Hepatocyte (in vitro differentiated cells): Measurements from ENCODE around the gene PDSS2. TPM values are rescaled to one million over a fixed set of nuclear protein-coding genes. Genes with fewer than 3 reads are reported as not detected.

ENCODE experiments used
- DNase-seq: peaks from one replicate; pipeline ENCODE4 v3.0.0-alpha.2; 2016; ENCODE audit warnings: low spot score
- H2AFZ ChIP-seq: fragments of 200-600 bp; sonication (generic); 2 replicates; pipeline ENCODE4 v1.6.0; 2016; ENCODE audit warnings: antibody characterized with exemption, mild to moderate bottlenecking
- H3K27ac ChIP-seq: fragments of 200-600 bp; sonication (generic); 2 replicates; pipeline ENCODE4 v1.5.1; 2016; ENCODE audit warnings: mild to moderate bottlenecking
- H3K27me3 ChIP-seq: fragments of 200-600 bp; sonication (generic); 2 replicates; pipeline ENCODE4 v1.6.1; 2016
- H3K36me3 ChIP-seq: fragments of 200-600 bp; sonication (generic); replicated peaks from 2 replicates; pipeline ENCODE4 v1.5.1; 2016; ENCODE audit warnings: low read depth; ENCODE audit not compliant: insufficient read depth
- H3K4me1 ChIP-seq: fragments of 200-600 bp; sonication (generic); 2 replicates; pipeline ENCODE4 v1.5.1; 2016; ENCODE audit warnings: mild to moderate bottlenecking, moderate library complexity; ENCODE audit not compliant: insufficient read depth
- H3K4me2 ChIP-seq: fragments of 200-600 bp; sonication (generic); 2 replicates; pipeline ENCODE4 v1.6.0; 2016
- H3K4me3 ChIP-seq: fragments of 200-600 bp; sonication (generic); 2 replicates; pipeline ENCODE4 v1.5.1; 2016; ENCODE audit warnings: mild to moderate bottlenecking
- H3K79me2 ChIP-seq: fragments of 200-600 bp; sonication (generic); 2 replicates; pipeline ENCODE4 v1.6.0; 2017; ENCODE audit warnings: mild to moderate bottlenecking
- H3K9me2 ChIP-seq: fragments of 200-600 bp; sonication (generic); replicated peaks from 2 replicates; pipeline ENCODE4 v1.6.0; 2017; ENCODE audit warnings: mild to moderate bottlenecking; ENCODE audit not compliant: insufficient read depth
- H3K9me3 ChIP-seq: fragments of 200-600 bp; sonication (generic); 2 replicates; pipeline ENCODE4 v1.5.1; 2016; ENCODE audit warnings: low read depth, mild to moderate bottlenecking
- H4K20me1 ChIP-seq: fragments of 200-600 bp; sonication (generic); 2 replicates; pipeline ENCODE4 v1.6.0; 2016; ENCODE audit warnings: mild to moderate bottlenecking; ENCODE audit not compliant: insufficient read depth, poor library complexity, severe bottlenecking
- EZH2 ChIP-seq: fragments of 200-600 bp; sonication (generic); IDR thresholded peaks from 2 replicates; pipeline ENCODE4 v1.6.1; 2016; ENCODE audit warnings: antibody characterized with exemption, mild to moderate bottlenecking, borderline replicate concordance
- EZH2phosphoT487 ChIP-seq: fragments of 200-600 bp; sonication (generic); IDR thresholded peaks from one replicate; pipeline ENCODE4 v1.6.1; 2018; ENCODE audit warnings: antibody characterized with exemption, mild to moderate bottlenecking, low read depth, moderate library complexity; ENCODE audit not compliant: unreplicated experiment, severe bottlenecking
- WGBS: methylation state at CpG from one replicate; pipeline ENCODE4 v1.1.6; 2016; ENCODE audit warnings: low lambda C conversion rate; ENCODE audit errors: missing lambda C conversion rate; 5-methylcytosine and 5-hydroxymethylcytosine counted together
- polyA plus RNA-seq: library from polyadenylated mRNA; unstranded; fragments of >200 nt; fragmentation: Nextera tagmentation; extraction: Ambion mirVana; gene quantifications from 2 replicates; pipeline ENCODE4 v1.2.1, GENCODE V29; 2016
- total RNA-seq: library from RNA; depleted of rRNA; stranded (reverse); fragments of >200 nt; gene quantifications from 2 replicates; pipeline ENCODE4 v1.2.3, GENCODE V29; 2014
- TF ChIP-seq, protein P1 (sequence below): fragments of 200-600 bp; sonication (generic); IDR thresholded peaks from 2 replicates; pipeline ENCODE4 v1.5.1; 2016; ENCODE audit warnings: antibody characterized with exemption, mild to moderate bottlenecking; ENCODE audit not compliant: poor library complexity

Gene PDSS2
- total and polyA plus RNA-seq, 2 experiments from 2014 or later, result 15.3 to 18.2 TPM

- H3K4me3 ChIP-seq, result no peak overlapping the region
- 77% methylated on average over 1 of the region's 1 CpG for whole genome bisulfite sequencing
- H3K27ac ChIP-seq, result no peak overlapping the region
- TF ChIP-seq, protein P1, sequence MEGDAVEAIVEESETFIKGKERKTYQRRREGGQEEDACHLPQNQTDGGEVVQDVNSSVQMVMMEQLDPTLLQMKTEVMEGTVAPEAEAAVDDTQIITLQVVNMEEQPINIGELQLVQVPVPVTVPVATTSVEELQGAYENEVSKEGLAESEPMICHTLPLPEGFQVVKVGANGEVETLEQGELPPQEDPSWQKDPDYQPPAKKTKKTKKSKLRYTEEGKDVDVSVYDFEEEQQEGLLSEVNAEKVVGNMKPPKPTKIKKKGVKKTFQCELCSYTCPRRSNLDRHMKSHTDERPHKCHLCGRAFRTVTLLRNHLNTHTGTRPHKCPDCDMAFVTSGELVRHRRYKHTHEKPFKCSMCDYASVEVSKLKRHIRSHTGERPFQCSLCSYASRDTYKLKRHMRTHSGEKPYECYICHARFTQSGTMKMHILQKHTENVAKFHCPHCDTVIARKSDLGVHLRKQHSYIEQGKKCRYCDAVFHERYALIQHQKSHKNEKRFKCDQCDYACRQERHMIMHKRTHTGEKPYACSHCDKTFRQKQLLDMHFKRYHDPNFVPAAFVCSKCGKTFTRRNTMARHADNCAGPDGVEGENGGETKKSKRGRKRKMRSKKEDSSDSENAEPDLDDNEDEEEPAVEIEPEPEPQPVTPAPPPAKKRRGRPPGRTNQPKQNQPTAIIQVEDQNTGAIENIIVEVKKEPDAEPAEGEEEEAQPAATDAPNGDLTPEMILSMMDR, result no peak
- TF ChIP-seq EZH2phosphoT487, result no peak
- TF ChIP-seq EZH2, result no peak
- no peaks in the 10 kb centered on the region for H3K4me1 ChIP-seq
- H3K9me3 ChIP-seq, result no peaks in the 10 kb centered on the region
- H4K20me1 ChIP-seq, result no peaks in the 10 kb centered on the region
- H2AFZ ChIP-seq, result no peak overlapping the region
- peaks cover 27% of the 10 kb centered on the region for H3K79me2 ChIP-seq
- DNase-seq, result no peak
- no peaks in the 10 kb centered on the region for H3K36me3 ChIP-seq
- H3K9me2 ChIP-seq, result no peaks in the 10 kb centered on the region
- H3K27me3 ChIP-seq, result no peaks in the 10 kb centered on the region
- H3K4me2 ChIP-seq, result no peak overlapping the region
These were observed 35.8 kb downstream of the PDSS2 start for GRCh38 chr6:107423474-107423990.

- H3K4me3 ChIP-seq, result no peak overlapping the region
- H4K20me1 ChIP-seq, result no peaks in the 10 kb centered on the region
- no peak overlapping the region for H3K4me2 ChIP-seq
- peaks cover 33% of the 10 kb centered on the region for H3K79me2 ChIP-seq
- H2AFZ ChIP-seq, result no peak overlapping the region
- H3K27ac ChIP-seq, result no peak overlapping the region
- no peaks in the 10 kb centered on the region for H3K4me1 ChIP-seq
- H3K36me3 ChIP-seq, result no peaks in the 10 kb centered on the region
- H3K9me2 ChIP-seq, result no peaks in the 10 kb centered on the region
- 88% methylated on average over 5 of the region's 5 CpGs for WGBS
- H3K9me3 ChIP-seq, result no peaks in the 10 kb centered on the region
- no peaks in the 10 kb centered on the region for H3K27me3 ChIP-seq
- TF ChIP-seq EZH2phosphoT487, result no peak
- no peak for TF ChIP-seq EZH2
- DNase-seq, result no peak
These were observed 37.6 kb downstream of the PDSS2 start for GRCh38 chr6:107421696-107422256.

DNA sequence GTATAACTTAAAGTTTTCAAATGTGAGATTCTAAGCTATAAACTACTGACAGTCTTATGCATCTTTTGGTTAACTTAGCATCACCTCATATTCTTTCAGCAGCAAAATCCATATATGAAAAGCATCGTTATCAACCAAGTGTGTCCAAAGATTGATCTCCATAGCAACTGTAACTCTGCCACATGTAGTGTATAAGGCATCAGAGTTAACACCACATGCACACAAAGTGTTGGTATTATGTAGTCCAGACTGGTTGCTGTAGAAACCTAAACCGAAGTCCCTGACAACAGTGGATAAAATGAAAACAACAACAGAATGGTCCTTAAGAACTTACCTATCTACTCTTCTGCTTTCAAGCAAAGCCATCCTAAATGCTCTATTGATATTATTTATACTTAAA lies 39.6 kb downstream of the PDSS2 start:
- H3K9me2 ChIP-seq, result no peaks in the 10 kb centered on the region
- DNase-seq, result no peak
- peaks cover 39% of the 10 kb centered on the region for H3K79me2 ChIP-seq
- no peaks in the 10 kb centered on the region for H3K36me3 ChIP-seq
- no peak overlapping the region for H3K27ac ChIP-seq
- H3K4me2 ChIP-seq, result no peak overlapping the region
- TF ChIP-seq EZH2phosphoT487, result no peak
- TF ChIP-seq, protein P1, result no peak
- TF ChIP-seq EZH2, result no peak
- no peak overlapping the region for H3K4me3 ChIP-seq
- no peaks in the 10 kb centered on the region for H3K9me3 ChIP-seq
- H3K27me3 ChIP-seq, result no peaks in the 10 kb centered on the region
- H4K20me1 ChIP-seq, result no peaks in the 10 kb centered on the region
- no peak overlapping the region for H2AFZ ChIP-seq
- H3K4me1 ChIP-seq, result no peaks in the 10 kb centered on the region
- WGBS, result 88% methylated on average over 2 of the region's 2 CpGs

DNA sequence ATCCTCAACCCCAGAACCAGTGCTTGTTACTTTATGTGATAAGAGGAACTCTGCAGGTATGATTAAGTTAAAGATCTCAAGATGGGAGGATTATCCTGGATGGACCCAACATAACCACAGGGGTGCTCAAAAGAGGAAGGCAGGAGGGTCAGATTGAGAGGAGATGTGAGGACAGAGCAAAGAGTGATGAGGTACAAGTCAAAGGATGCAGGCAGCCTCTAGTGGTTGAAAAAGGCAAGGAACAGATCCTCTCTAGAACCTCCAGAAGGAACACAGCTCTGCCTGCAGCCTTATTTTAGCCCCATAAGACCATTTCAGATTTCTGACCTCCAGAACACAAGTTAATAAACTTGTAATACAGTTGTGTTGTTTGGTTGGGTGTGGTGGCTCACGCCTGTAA lies 41.2 kb downstream of the PDSS2 start:
- Histone ChIP-seq H3K4me2 (no peak overlapping the region), H3K9me2 (no peaks in the 10 kb centered on the region), H3K27ac (no peak overlapping the region), H3K36me3 (no peaks in the 10 kb centered on the region), H2AFZ (no peak overlapping the region), H3K79me2 (peaks cover 40% of the 10 kb centered on the region), H4K20me1 (no peaks in the 10 kb centered on the region), H3K4me3 (no peak overlapping the region), H3K4me1 (no peaks in the 10 kb centered on the region), H3K9me3 (no peaks in the 10 kb centered on the region), H3K27me3 (no peaks in the 10 kb centered on the region)
- WGBS, result 93% methylated on average over 1 of the region's 1 CpG
- no peak for DNase-seq
- TF ChIP-seq EZH2phosphoT487, result no peak
- TF ChIP-seq, protein P1, result no peak
- TF ChIP-seq EZH2, result no peak
